ENCODE measurements around the gene ZNF774. TPM values are rescaled to one million over a fixed set of nuclear protein-coding genes. Genes with fewer than 3 reads are reported as not detected.
"Not testable (repeated sequence)": the region's sequence is repeated elsewhere in the genome, so short reads cannot be mapped to it uniquely, and the experiment has no call there.

Gene ZNF774
- total RNA-seq, 1 donor = under 0.01 TPM

DNA sequence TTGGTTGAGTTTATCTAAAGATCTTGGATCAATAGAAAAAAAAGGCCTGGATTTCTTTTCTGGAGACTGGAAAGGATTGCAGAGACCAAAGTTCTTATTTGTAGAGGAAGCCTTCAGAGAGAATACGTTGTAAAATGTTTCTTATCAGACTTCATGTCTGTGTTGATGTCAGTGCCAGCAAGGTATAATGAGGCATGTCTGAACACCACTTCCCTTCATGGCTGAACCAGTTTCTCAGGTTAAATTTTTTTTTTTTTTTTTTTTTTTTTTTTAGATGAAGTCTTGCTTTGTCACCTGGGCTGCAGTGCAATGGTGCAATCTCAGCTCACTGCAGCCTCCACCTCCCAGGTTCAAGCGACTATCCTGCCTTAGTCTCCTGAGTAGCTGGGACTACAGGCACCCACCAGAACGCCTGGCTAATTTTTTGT lies 17.8 kb upstream of the ZNF774 start:
- H3K9me3 ChIP-seq (ENCODE audit: low read depth, low read length) = no peaks in the 10 kb centered on the region
- H3K4me1 ChIP-seq (ENCODE audit: insufficient read depth, low read length) = peaks cover 22% of the 10 kb centered on the region
- H3K27me3 ChIP-seq (ENCODE audit: insufficient read depth, low read length) = no peaks in the 10 kb centered on the region
- H3K4me3 ChIP-seq (ENCODE audit: low read length) = no peak overlapping the region

DNA sequence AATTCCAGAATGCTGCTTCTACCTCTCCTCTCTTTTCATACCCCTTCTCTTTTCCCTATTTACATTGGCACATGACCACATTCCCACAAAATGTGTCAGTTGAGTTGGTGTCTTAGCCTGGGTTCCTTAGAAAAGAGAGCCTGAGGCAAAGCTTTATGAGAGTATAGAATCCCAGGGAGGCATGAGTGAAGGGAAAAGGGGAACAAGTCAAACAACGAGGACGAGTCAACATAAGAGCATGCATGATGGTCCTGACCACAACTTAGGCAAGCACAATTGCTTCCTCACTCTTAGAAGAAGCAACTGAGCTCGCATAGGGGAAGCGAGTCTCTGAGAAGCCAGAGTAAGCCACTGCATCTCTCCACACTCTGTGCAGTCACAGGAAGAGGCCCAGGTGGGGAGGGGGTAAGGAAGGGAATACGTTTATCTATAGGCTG lies 15.4 kb upstream of the ZNF774 start:
- H3K27me3 ChIP-seq (ENCODE audit: insufficient read depth, low read length) = no peaks in the 10 kb centered on the region
- no peaks in the 10 kb centered on the region for H3K9me3 ChIP-seq (ENCODE audit: low read depth, low read length)
- H3K4me3 ChIP-seq (ENCODE audit: low read length) = no peak overlapping the region
- H3K4me1 ChIP-seq (ENCODE audit: insufficient read depth, low read length) = peaks cover 22% of the 10 kb centered on the region

DNA sequence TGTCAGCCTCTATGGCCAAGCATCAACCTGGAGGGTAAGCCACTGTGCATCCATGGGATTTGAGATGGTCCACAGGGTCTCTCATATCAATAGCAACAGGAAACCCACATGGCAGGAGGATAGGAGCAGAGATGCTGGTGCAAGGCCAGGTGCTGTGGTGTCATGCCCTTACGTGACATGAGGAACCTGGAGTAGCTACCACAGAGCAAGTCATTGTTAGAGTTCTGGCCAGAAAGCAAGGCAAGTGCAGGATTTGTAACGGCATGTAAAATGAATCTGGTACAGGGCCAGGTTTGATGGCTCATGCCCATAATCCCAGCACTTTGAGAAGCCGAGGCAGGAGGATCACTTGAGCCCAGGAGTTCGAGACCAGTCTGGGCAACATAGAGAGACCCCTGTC lies 14.8 kb upstream of the ZNF774 start:
- Histone ChIP-seq H3K27me3 (ENCODE audit: insufficient read depth, low read length) (no peaks in the 10 kb centered on the region), H3K4me1 (ENCODE audit: insufficient read depth, low read length) (peaks cover 28% of the 10 kb centered on the region), H3K4me3 (ENCODE audit: low read length) (no peak overlapping the region), H3K9me3 (ENCODE audit: low read depth, low read length) (no peaks in the 10 kb centered on the region)

DNA sequence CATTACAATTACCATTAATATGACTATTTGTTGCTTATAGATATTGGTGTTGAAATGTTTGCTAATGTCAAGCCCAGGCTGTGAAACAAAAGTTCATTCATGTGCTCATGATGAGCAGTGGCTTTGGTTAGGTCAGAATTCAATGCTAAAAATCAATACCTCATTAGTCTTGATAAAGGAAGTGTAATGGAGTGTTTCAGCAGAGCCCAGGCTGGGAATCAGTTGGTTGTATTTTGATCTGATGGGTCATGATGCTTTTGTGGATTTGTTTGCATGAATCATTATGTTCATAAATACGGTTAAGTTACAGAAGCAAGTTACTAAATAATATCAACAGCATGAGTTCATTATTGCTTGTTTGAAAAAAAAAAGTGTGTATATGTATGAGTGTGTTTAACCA lies 13.6 kb upstream of the ZNF774 start:
- Histone ChIP-seq H3K27me3 (ENCODE audit: insufficient read depth, low read length) (no peaks in the 10 kb centered on the region), H3K4me1 (ENCODE audit: insufficient read depth, low read length) (peaks cover 39% of the 10 kb centered on the region), H3K4me3 (ENCODE audit: low read length) (no peak overlapping the region), H3K9me3 (ENCODE audit: low read depth, low read length) (no peaks in the 10 kb centered on the region)

DNA sequence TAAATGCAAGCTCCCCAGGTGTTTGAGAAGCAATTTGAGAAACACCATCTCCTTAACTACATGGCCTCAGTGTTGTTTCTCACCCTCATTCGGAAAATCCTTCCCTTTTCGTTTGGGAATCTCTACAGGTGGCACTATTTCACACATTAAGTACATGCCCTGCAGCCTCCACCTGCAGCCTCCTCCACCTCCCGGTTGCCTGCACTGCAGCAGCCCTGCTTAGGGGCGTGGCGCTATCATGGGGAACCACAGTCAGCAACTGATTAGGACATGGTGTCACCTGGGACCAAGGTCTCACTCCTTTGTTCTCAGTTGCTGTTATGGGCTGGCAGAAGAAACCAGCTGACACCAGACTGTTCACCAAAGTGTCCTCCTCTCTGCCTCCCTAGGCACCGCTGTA lies 11.7 kb upstream of the ZNF774 start:
- no peak overlapping the region for H3K4me3 ChIP-seq (ENCODE audit: low read length)
- no peaks in the 10 kb centered on the region for H3K27me3 ChIP-seq (ENCODE audit: insufficient read depth, low read length)
- no peaks in the 10 kb centered on the region for H3K9me3 ChIP-seq (ENCODE audit: low read depth, low read length)
- H3K4me1 ChIP-seq (ENCODE audit: insufficient read depth, low read length) = peaks cover 57% of the 10 kb centered on the region

DNA sequence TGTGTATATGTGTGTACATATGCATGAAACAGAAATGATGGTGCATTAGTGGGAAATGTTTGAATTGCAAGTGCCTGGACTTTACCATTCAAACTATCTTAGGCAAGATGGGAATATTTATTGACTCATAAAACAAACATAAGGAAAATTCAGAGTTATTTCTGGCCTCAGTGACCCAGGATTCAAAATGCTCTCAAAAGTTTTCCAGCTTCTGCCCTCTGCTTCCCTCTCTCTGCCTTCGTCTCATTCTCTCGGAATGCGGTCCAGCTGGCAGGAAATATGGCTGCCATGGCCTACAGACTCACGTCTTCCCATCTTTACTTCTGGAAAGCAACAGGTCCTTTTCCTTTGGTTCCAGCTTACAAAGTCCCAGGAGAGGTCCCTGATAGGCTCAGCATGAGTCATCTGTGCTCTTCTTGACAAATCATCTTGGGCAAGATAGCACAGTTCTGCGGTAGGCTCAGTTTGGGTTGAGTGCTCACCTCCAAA lies 8.7 kb upstream of the ZNF774 start:
- Histone ChIP-seq H3K27me3 (ENCODE audit: insufficient read depth, low read length) (no peaks in the 10 kb centered on the region), H3K9me3 (ENCODE audit: low read depth, low read length) (no peaks in the 10 kb centered on the region), H3K4me3 (ENCODE audit: low read length) (no peak overlapping the region), H3K4me1 (ENCODE audit: insufficient read depth, low read length) (peaks cover 50% of the 10 kb centered on the region)

DNA sequence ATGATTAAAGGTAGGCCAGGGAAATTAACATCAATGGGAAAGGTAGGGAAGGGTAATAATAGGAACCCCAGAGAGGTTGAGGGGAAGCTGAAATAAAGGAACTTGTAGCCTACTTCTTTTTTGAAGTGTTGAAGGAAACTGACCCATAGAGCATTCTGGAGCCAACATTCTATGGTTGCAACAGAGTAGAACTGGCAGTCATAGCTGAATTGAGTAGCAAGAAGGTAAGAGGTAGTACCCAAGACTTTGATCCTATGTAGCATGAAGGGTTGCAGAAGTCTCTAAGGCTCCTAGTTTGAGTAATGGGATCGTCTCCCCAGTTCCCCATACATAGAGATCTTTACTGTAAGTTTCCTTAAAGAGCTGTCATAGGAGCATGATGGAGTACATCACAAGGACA lies 7.4 kb upstream of the ZNF774 start:
- Histone ChIP-seq H3K4me3 (ENCODE audit: low read length) (no peak overlapping the region), H3K9me3 (ENCODE audit: low read depth, low read length) (no peaks in the 10 kb centered on the region), H3K4me1 (ENCODE audit: insufficient read depth, low read length) (peaks cover 50% of the 10 kb centered on the region), H3K27me3 (ENCODE audit: insufficient read depth, low read length) (no peaks in the 10 kb centered on the region)

DNA sequence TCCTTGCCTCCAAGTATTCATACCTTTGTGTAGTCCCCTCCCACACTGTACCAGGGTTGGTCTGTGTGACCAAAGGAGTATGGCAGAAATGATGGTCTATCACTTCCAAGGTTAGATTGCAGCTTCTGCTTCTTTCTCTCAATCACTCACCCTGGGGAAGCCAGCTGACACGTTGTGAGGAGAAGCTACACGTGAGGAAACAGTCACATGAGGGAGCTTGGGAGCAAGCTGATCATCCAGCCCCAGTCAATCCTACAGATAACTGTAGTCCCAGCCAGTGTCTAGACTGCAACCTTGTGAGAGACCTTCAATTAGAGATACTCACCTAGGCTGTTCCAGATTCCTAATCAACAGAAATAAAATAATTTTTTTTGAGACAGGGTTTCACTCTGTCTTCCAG lies 6.2 kb upstream of the ZNF774 start:
- Histone ChIP-seq H3K9me3 (ENCODE audit: low read depth, low read length) (no peaks in the 10 kb centered on the region), H3K4me3 (ENCODE audit: low read length) (no peak overlapping the region), H3K27me3 (ENCODE audit: insufficient read depth, low read length) (no peaks in the 10 kb centered on the region), H3K4me1 (ENCODE audit: insufficient read depth, low read length) (peaks cover 50% of the 10 kb centered on the region)

DNA sequence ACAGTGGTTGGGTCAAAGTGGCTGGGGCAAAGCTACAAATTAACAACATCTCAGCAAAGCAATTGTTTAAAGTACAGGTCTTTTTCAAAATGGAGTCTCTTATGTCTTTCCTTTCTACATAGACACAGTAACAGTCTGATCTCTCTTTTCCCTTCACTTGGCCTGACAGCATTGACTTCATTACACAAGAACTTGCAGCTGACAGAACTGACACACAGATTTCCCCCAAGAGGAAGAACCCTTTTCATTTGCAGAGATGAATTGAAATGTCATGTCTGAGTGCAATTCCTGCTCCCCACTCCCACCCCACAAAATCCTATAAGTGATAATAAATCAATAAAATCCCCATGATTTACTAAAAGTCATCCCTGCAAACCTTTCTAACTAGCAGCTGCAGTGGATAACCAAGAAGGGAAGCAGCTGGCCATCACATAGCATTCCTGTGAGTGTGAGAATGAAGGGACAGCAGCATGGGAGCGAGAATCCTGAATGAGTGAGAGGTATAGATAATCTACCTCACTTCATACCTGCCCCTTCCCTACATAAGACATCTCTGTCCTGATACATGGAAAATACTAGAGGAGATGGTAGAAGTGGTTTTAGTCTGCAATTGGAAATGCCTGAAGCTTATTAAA lies 4.5 kb upstream of the ZNF774 start:
- H3K9me3 ChIP-seq (ENCODE audit: low read depth, low read length); H3K27me3 ChIP-seq (ENCODE audit: insufficient read depth, low read length); H3K4me3 ChIP-seq (ENCODE audit: low read length): not testable (repeated sequence)
- peaks cover 51% of the 10 kb centered on the region for H3K4me1 ChIP-seq (ENCODE audit: insufficient read depth, low read length)

- Histone ChIP-seq H3K9me3 (ENCODE audit: low read depth, low read length) (no peaks in the 10 kb centered on the region), H3K4me1 (ENCODE audit: insufficient read depth, low read length) (peaks cover 45% of the 10 kb centered on the region), H3K4me3 (ENCODE audit: low read length) (no peak overlapping the region), H3K27me3 (ENCODE audit: insufficient read depth, low read length) (no peaks in the 10 kb centered on the region)
Observed at GRCh38 chr15:90348456-90348855, 3.6 kb upstream of the ZNF774 start.

DNA sequence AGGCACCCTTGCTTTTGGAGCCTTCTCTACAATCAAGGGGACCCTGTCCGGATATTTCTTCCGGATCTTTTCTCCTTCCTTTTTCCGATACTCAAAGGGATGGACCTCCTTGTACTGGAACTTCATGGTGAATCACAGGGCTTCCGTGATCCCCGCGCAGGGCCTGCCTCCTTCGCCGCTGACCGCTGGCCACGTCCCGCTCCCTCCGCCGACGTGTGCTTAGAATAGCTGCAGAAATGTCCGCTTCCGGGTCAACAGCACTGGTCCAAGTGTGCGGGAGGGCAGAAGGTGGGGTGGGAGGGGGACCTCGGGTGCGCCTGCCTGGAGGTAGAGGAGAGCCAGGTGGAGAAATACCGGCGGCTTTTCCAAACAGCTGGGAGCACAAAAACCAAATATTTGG lies 3.0 kb upstream of the ZNF774 start:
- H3K9me3 ChIP-seq (ENCODE audit: low read depth, low read length) = no peaks in the 10 kb centered on the region
- no peak overlapping the region for H3K4me3 ChIP-seq (ENCODE audit: low read length)
- H3K4me1 ChIP-seq (ENCODE audit: insufficient read depth, low read length) = peaks cover 39% of the 10 kb centered on the region
- H3K27me3 ChIP-seq (ENCODE audit: insufficient read depth, low read length) = no peaks in the 10 kb centered on the region

DNA sequence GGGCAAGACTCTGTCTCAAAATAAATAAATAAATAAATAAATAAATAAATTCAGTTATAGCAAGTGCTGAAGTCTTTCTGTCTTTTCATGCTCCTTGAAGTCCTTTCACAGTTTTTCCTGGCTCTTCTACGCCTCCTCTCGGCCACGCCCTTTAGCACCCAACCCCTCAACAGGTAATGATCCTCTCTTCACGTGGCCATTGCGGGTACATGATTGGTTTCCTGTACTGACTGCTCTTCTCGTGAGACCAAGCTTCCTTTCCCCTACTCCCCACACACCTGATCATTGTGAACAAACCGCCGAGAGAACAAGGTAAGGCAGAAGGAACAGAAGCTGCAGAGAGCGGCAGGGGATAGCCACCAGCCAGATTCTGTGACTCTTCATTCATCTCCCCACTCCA lies 2.3 kb upstream of the ZNF774 start:
- peaks cover 31% of the 10 kb centered on the region for H3K4me1 ChIP-seq (ENCODE audit: insufficient read depth, low read length)
- H3K9me3 ChIP-seq (ENCODE audit: low read depth, low read length) = no peaks in the 10 kb centered on the region
- H3K27me3 ChIP-seq (ENCODE audit: insufficient read depth, low read length) = no peaks in the 10 kb centered on the region
- no peak overlapping the region for H3K4me3 ChIP-seq (ENCODE audit: low read length)

- Histone ChIP-seq H3K4me3 (ENCODE audit: low read length) (peak overlapping the region; percentile 61), H3K4me1 (ENCODE audit: insufficient read depth, low read length) (peaks cover 15% of the 10 kb centered on the region), H3K9me3 (ENCODE audit: low read depth, low read length) (no peaks in the 10 kb centered on the region), H3K27me3 (ENCODE audit: insufficient read depth, low read length) (no peaks in the 10 kb centered on the region)
Observed at GRCh38 chr15:90351479-90352106, 491 bp upstream of the ZNF774 start.

GRCh38 chr15:90354986-90355385 lies 2.9 kb downstream of the ZNF774 start:
- no peak overlapping the region for H3K4me3 ChIP-seq (ENCODE audit: low read length)
- peaks cover 11% of the 10 kb centered on the region for H3K4me1 ChIP-seq (ENCODE audit: insufficient read depth, low read length)

DNA sequence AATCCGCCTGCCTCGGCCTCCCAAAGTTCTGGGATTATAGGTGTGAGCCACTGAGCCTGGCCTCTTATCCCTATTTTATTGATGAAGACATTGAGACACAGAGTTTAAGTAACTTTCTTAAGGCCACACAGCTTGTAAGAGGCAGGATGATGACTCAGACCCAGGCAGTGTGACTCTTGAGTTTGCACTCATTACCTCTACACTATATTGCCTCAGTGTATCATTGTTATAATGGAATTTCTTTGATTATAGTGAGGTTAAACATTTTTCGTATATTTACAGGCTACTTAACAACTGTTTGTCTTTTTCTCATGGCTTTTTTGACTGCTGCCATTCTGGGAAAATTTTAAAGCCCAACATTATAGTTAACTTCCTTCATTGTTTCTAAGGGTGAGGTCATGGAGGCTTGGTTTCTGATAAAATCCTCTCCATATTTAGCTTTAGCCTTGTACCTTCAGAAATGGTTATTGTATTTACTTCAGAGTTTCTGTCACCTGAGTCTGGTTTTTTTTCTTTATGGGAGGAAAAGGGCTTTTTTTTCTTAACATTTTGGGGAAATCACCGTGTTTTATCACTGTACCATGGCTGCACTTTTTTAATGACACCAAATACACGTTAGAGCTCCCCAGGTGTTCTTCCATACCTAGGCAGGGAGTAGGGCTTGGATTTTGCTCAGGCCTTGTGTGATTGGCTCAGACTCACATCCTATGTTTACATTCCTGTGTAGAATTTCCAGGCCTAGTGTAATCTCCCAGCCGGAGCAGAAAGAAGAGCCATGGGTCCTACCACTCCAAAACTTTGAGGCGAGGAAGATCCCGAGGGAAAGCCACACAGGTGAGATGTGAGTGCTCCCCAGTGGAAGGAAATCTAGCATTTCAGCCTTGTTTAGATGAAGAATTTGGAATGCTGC lies 6.3 kb downstream of the ZNF774 start:
- Histone ChIP-seq H3K27me3 (ENCODE audit: insufficient read depth, low read length) (no peaks in the 10 kb centered on the region), H3K9me3 (ENCODE audit: low read depth, low read length) (no peaks in the 10 kb centered on the region)

More at GRCh38 chr15:90354986-90355385, 2.9 kb downstream of the ZNF774 start:
- Histone ChIP-seq H3K27me3 (ENCODE audit: insufficient read depth, low read length) (no peaks in the 10 kb centered on the region), H3K9me3 (ENCODE audit: low read depth, low read length) (no peaks in the 10 kb centered on the region)

More for the DNA sequence above, 6.3 kb downstream of the ZNF774 start:
- H3K4me1 ChIP-seq (ENCODE audit: insufficient read depth, low read length) = peaks cover 13% of the 10 kb centered on the region
- H3K4me3 ChIP-seq (ENCODE audit: low read length) = no peak overlapping the region
